Measurements from ENCODE around the gene FMN2.

Gene FMN2

DNA sequence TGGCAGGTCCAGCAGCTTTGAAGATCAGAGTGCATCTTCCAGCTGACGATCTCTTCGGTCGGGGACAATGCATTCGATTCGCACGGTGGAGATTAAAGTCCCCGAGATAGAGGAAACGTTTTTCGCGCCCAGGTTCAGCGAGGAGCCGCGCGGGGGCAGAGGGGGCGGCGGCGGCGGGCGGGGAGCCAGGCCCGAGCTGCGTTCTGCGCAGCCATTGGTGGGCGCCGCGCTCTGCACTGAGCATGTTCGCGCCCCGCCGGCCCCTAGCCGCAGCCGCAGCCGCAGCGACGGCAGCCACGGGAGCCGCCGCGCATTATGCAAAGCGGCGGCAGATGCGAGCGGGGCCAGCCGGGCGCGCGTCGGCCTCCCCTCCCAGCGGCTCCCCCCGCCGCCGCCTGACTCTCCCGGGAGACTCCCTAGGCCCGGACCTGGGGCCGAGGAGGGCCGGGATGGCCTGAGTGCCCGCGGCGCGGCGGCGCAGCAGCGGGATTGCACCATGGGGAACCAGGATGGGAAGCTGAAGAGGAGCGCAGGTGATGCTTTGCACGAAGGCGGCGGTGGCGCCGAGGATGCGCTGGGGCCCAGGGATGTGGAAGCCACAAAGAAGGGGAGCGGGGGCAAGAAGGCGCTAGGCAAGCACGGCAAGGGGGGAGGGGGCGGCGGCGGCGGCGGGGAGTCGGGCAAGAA lies at the start of gene FMN2:
FMN2 (plus strand) TSS at position 270 of the 687 bp plus-strand sequence; CDS start at position 497, 227 bp downstream.
- no peak for DNase-seq

DNA sequence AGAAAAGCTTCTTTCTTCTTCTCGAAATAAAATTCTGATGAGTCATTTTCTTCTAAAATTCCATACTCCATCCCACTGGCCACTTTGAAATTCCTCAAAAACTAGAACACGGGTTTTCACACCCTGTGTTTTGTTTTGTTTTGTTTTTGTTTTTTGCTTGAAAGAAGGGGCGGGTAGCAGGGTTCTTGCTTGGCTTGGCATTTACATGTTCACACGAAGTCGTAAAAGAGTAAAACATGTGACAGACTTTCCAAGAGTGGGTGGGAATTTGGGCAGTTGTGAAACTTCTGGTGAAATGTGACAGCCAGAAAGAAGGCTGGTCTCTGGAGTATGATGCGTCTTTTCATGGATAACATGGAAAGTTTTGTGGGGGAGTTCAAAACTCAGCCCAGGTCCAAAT lies 47.1 kb upstream of the FMN2 start:
- DNase-seq: no peak

DNA sequence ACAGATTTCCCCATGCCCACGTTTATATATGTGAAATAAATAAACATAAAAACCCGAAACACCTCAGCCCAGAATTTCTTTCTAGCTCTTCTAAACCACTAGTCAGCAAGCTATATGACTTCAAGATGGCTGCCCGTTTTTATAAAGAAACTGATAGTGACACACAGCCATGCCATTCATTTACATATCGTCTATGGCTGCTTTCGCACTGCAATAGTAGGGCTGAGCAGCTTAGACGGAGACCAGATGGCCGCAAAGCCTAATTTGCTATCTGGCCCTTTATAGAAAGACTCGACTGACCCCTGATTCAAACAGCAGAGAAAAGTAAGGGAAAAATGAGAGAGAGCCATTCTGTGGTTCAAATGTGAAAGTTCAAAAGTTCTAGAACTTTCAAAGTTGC lies 45.7 kb upstream of the FMN2 start:
- DNase-seq: no peak

- no peak for DNase-seq
These were observed 37.5 kb upstream of the FMN2 start for GRCh38 chr1:240054109-240054701.

- DNase-seq: no peak
These were observed 35.7 kb upstream of the FMN2 start for GRCh38 chr1:240055936-240056335.

- no peak for DNase-seq
These were observed 35.3 kb upstream of the FMN2 start for GRCh38 chr1:240056350-240056749.

DNA sequence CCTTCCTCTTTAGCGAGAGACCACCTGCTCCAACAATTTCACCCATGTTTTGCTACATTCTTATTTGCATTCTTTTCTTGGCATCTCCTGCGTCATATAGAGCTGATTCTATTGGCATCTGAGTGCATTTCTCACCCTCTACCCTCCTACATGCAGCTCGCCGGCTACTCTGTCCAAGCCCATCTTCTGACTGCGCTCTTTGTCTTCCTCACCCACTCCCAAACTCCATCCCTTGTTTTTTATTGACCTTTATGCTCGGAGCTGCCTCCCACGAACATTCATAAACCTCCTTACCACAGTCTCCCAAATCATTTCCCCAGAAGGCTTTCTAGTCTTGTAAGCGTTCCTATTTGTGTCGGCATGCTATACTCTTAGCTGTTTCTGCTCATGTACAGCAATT lies 33.6 kb upstream of the FMN2 start:
- DNase-seq: no peak

DNA sequence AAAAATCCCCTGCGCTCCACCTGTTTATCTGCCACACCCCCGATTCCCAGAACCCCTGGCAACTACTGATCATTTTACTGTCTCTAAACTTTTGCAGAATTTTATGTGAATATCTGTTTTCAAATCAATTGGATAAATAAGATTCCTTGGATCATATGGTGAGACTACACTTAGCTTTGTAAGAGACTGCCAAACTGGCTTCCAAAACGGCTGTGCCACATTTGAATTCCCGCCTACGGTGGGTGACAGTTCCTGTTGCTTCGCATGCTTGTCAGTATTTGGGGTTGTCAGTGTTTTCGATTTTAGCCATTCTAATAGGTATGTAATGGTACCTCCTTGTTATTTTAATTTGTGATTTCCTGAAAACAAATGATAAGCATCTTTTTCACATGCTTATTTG lies 22.7 kb upstream of the FMN2 start:
- DNase-seq: no peak

DNA sequence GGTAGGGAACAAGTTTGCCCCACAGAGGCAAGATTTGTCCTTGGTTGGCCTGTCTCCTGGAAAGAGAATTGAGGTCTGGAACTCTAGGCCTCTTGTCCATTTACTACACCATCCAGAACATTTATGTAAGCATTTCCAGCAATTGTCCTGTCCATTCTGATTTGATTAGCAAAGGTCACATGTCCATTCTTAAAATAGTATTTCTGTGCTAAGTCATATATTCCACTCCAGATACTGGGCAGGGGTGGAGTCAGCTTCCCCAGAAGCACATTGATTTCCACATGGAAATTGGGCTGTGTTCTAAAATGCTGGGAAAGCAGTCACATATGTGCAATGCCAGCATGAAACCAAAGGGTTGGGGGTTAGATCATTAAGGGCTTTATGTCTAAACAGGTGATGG lies 21.5 kb upstream of the FMN2 start:
- no peak for DNase-seq

DNA sequence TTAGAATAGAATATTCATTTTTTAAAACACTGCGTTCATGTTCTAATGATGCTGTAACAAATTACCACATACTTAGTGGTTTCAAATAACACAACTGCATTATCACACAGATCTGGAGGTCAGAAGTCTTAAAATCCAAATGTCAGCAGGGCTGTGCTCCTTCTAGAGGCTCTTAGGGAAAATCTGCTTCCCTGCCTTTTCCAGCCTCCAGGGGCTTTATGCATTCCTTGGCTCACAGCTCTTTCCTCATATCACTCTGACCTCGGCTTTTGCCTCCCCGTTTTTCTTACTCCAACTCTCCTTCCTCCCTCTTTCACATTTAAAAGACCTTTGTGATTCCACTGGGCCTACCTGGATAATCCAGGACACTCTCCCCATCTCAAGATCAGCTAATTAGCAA lies 18.6 kb upstream of the FMN2 start:
- no peak for DNase-seq

DNA sequence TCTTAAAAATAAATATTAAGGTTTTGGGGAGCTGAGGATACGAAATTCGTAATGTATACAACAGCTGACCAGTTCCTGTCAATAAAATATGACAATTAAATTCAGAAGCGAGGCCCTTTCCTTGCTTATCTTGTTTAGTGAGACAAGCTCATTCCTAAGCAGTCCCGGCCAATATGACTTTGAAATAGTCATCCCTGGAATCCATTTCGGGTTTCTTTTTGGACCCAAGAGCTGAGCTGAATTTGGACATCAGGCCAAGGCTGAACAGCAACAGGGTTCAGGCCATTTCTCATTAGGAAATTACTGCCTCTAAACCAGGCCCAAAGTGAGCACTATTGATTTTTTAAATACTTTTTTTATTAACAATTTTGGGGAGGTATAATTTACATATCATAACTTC lies 17.3 kb upstream of the FMN2 start:
- no peak for DNase-seq

DNA sequence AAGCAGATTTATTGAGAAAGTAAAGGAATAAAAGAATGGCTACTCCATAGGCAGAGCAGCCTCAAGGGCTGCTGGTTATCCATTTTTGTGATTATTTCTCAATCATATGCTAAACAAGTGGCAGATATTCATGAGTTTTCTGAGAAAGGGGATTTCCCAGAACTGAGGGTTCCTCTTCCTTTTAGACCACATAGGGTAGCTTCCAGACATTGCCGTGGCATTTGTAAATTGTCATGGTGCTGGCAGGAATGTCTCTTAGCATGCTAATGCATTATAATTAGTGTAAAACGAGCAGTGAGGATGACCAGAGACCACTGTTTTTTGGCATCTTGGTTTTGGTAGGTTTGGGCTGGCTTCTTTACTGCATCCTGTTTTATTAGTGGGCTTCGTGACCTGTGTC lies 16.8 kb upstream of the FMN2 start:
- no peak for DNase-seq

DNA sequence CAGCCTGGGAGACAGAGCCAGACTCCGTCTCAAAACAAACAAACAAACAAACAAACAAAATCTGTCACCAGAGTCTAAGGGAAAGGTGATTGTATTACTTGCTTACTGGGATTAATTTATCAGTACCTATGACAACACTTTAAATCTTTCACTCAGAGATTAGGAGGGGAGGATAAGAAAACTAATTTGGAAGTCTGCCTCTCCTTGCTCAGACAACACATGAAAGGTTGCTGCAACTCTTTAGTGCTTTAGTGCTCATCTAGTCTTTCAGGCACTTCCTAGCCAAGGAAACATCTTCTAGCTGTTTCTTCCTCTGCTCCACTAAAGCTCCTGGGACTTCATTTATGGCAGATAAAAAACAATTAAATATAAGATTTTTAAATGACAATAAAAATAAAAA lies 7.3 kb upstream of the FMN2 start:
- DNase-seq: no peak

DNA sequence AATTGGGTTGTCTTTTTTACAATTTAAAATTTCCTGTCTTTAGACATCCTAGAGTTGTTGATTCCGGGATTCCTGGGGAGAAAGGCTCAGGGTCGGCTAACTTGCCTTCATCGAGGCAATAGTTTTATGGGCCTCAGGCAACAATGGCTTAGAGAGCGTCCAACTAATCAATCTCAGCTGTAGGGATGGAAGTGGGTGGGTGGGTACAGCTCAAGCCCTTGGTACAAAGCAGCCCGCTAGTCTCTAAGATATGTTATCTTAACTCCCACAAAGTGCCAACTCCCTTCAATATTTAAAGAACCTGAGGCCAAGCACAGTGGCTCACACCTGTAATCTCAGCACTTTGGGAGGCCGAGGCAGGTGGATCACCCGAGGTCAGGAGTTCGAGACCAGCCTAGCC lies 6.9 kb upstream of the FMN2 start:
- no peak for DNase-seq

DNA sequence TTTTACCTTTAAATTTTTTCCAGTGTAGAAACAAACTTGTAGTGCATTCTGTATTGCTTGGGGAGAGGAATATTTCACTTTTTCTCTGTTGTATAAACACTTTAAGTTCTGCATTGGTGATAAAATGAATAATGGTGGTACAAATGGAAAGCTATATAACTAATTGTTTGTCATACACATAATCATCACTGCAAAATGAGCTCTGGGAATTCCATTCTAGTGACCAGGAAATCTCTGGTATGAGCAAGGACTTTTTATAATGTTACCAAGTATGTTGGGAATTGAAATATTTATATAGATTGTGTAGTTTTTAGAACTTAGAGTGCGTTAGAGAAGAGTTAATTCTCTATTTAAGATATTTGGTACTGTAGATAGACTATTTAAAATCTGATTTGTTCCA lies 5.0 kb upstream of the FMN2 start:
- DNase-seq: no peak

GRCh38 chr1:240090014-240090413 lies 1.7 kb upstream of the FMN2 start:
- no peak for DNase-seq

DNA sequence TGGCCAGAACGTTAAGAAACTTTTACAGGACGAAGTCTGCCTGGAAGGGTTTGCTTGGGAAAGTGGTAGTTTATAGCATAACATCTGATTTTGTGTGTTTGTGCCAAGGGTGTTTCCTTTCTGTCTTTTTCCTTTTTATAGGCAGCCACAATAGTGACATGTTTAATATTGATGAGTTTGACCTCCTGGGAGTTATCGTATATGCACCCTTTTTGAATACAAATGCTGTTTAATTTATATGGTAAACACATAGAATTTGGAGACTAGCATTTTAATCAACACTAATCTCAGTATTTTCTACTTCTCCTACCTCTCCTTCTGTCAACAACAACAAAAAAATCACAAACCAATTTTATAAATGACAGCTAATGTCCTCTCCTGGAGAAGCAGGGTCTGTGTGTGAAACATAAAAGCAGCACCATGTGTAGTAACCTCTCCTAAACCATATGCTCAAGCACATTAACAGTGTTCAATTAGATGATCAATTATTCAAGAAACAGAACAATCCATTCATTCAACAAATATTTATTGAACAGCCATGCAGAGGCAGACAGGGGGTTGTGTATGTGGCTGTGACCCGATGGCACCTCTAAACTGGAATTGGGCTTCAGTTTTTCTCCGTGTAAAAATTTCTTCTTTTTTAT lies 604 bp upstream of the FMN2 start:
- DNase-seq: no peak

- no peak for DNase-seq
These were observed 827 bp downstream of the FMN2 start for GRCh38 chr1:240092301-240093119.

GRCh38 chr1:240093120-240093961 lies 1.7 kb downstream of the FMN2 start:
- DNase-seq: no peak

DNA sequence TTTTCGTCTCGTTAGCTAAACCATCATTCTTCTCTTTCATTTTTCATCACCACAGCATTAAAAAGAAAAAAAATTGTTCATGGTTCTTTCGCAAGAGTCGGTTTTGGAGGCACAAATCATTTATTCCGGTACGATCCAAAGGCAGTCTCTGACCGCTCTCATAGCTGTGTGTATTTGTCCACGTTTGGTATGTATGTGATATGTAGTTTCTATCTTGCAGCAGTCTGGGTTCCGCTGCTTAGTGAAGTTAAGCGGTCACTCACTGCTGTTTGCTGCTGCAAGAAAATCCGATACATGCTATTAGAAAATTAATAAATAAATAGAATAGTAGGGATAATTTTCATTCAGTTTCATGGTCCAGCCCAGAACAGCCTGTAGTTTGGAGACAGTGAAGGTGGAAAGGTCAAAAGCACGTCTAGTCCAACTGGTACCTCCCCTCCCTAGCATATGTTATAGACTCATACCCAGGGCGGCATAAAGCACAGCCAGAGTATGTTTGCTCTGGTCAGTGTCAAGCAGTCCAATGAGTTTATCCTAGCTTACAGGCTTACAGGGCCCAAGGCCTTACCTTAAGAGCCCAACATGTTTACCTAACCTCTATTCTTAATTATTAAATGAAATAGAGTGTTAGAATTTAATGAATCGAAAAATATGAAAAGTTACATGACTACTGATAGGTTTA lies 2.5 kb downstream of the FMN2 start:
- no peak for DNase-seq

GRCh38 chr1:240096974-240097373 lies 5.3 kb downstream of the FMN2 start:
- no peak for DNase-seq

DNA sequence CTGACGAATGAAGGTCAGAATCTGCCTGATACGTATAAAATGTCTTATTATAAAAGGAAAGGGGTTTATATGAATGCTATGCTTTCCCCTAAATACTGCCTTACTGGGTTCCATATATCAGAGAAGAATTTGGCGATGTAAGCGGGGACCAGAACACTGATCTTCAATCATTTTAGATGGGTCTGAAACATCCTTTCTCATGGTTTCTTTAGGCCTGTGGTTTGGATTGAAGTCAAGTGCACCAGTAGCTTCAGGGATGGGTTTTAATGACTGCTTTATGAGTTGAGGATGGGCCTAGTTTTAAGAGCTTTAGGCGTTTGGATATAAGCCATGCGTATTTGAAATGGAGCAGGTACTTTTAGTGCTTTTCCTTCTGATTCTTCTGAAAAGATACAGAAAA lies 6.9 kb downstream of the FMN2 start:
- DNase-seq: no peak
